Pancreas (tissue), 10 donors: Measurements from ENCODE around the gene MAPK7. TPM values are rescaled to one million over a fixed set of nuclear protein-coding genes. Genes with fewer than 3 reads are reported as not detected.
A peak's percentile ranks its signal among the peaks of the same experiment; 100 is the strongest.

Experiments
- ATAC-seq, 4 donors: fragments of 200-7000 bp; cut with Tn5 transposase; one replicate each; pipeline versions ENCODE4 v1.8.0 to v1.9.1; 2020; ENCODE audit warnings: mild to moderate bottlenecking in 4 of 4, moderate library complexity in 4 of 4
- DNase-seq, 6 donors: peaks; one replicate each; pipeline ENCODE4 v3.0.0-alpha.2; 2020
- FAIRE-seq: peaks from 2 replicates; lab custom pipeline; 2012; peaks lifted over from hg19 to GRCh38; lab: Jason Lieb, UNC
- H3K27ac ChIP-seq, 4 donors: fragments of 200-600 bp; sonication (generic); 1 replicate in 3 of 4; 2 replicates in 1 of 4; pipeline versions ENCODE4 v1.5.0 to v1.8.0; 2020
- H3K27me3 ChIP-seq, 4 donors: fragments of 200-600 bp; one replicate each; pipeline ENCODE4 v1.8.0; 2021
- H3K36me3 ChIP-seq, 3 donors: fragments of 200-600 bp; sonication (generic) in 1 of 3; one replicate each; pipeline versions ENCODE4 v1.5.0 to v1.8.0; 2020 to 2021
- H3K4me1 ChIP-seq, 3 donors: fragments of 200-600 bp; one replicate each; pipeline ENCODE4 v1.8.0; 2021
- H3K4me3 ChIP-seq, 4 donors: fragments of 200-600 bp; sonication (generic) in 2 of 4; one replicate each; pipeline versions ENCODE4 v1.5.0 to v1.8.0; 2020 to 2021
- H3K9me3 ChIP-seq, 4 donors: fragments of 200-600 bp; one replicate each; pipeline ENCODE4 v1.8.0; 2021
- CTCF ChIP-seq, 4 donors: fragments of 200-600 bp; sonication (generic) in 3 of 4; IDR thresholded peaks; one replicate each; pipeline versions ENCODE4 v1.5.0 to v1.8.0; 2021; ENCODE audit warnings: antibody characterized with exemption in 4 of 4
- WGBS, 2 donors: extraction: QIAGEN DNeasy Blood & Tissue Kit; methylation state at CpG; one replicate each; pipeline ENCODE4 v1.1.7; 2013; 5-methylcytosine and 5-hydroxymethylcytosine counted together
- intact Hi-C, 3 donors: fragments of 100-400 bp; cut with DNase I; formaldehyde crosslinking; loops; one replicate each; pipeline versions ENCODE4 v1.11.1 to v1.14.2; 2022
- polyA plus RNA-seq, 2 donors: library from polyadenylated mRNA; stranded (reverse); fragments of 200-250 nt; gene quantifications; one replicate each; pipeline ENCODE4 v1.2.3, GENCODE V29; 2013
- total RNA-seq, 6 donors: library from RNA; stranded (reverse); fragmentation: NEBNext Ultra II Directional in 4 of 6; extraction: Animal tissue kit (Norgen Biotek cat#: 25700) in 4 of 6; gene quantifications; one replicate each; pipeline versions ENCODE4 v1.2.1 to v1.2.4, GENCODE V29; 2021 to 2023
- donor health status: healthy with polysubstance abuse.
- donor health status: DM: no; HTN: no; CAD: no; lungs with moderate emphysema.
- donor health status: DM: no; HTN: no; CAD: no.
- donor health status: control.
- donor health status: control.
- donor health status: Bipolar disorder and iron deficiency.
- donor health status: DM: yes; HTN: yes; CAD: no.
- donor health status: DM: no; HTN: no; CAD: no.
- donor health status: DM: no; HTN: no; CAD: no.
- donor health status: DM: yes; HTN: yes; CAD: no.

Gene MAPK7
- total and polyA plus RNA-seq, 8 donors, result 3.4 to 10.5 (median 7.9) TPM

GRCh38 chr17:19385521-19385983 lies 7.3 kb downstream of the MAPK7 start:
- no peak for TF ChIP-seq CTCF (IDR thresholded peaks at IDR 0.05)
- H3K9me3 ChIP-seq, result no peaks in the 10 kb centered on the region
- H3K36me3 ChIP-seq, result peaks cover 2 to 14% (median 10%) of the 10 kb centered on the region in 3 donors
- H3K27me3 ChIP-seq, result no peaks in the 10 kb centered on the region
- FAIRE-seq (no peak), DNase-seq (no peak), ATAC-seq (no peak)
- 84 to 89% methylated on average over 9 of the region's 9 CpGs for WGBS, 2 donors
- H3K4me1 ChIP-seq, result no peaks in the 10 kb centered on the region
- intact Hi-C loops, result no loop called here
- no peak overlapping the region for H3K4me3 ChIP-seq
- no peak overlapping the region for H3K27ac ChIP-seq

- no peak for DNase-seq
- no peak for TF ChIP-seq CTCF (IDR thresholded peaks at IDR 0.05)
- Histone ChIP-seq H3K36me3 (peaks cover 2 to 7% (median 2%) of the 10 kb centered on the region in 3 donors), H3K27ac (peak overlapping the region in 1 of 4 donors; percentile 37), H3K4me1 (no peaks in the 10 kb centered on the region), H3K9me3 (no peaks in the 10 kb centered on the region), H3K27me3 (no peaks in the 10 kb centered on the region), H3K4me3 (no peak overlapping the region)
- FAIRE-seq, result no peak
- peak in 3 of 4 donors; percentile 39 to 62 (median 48) for ATAC-seq
- 61 to 71% methylated on average over 20 of the region's 20 CpGs for WGBS, 2 donors
- intact Hi-C loops, result no loop called here
Measured at GRCh38 chr17:19386051-19386929, 8.0 kb downstream of the MAPK7 start.

- 32% methylated on average over 20 to 22 of the region's 22 CpGs for WGBS, 2 donors
Measured at GRCh38 chr17:19386974-19387920, 8.9 kb downstream of the MAPK7 start, which contains the start of gene MFAP4. TSS of gene MFAP4 (minus strand) at chr17:19387190. CDS start at chr17:19387155, 35 bp downstream.

More at GRCh38 chr17:19386974-19387920, 8.9 kb downstream of the MAPK7 start, which contains the start of gene MFAP4:
- FAIRE-seq (no peak), DNase-seq (peak in 1 of 6 donors; percentile 47), ATAC-seq (peak in 3 of 4 donors; percentile 50 to 60 (median 57))
- no peaks in the 10 kb centered on the region for H3K27me3 ChIP-seq
- no peak within 1 kb of the TSS for H3K4me3 ChIP-seq
- peaks cover 0 to under 1% (median 0%) of the 10 kb centered on the region in 3 donors for H3K36me3 ChIP-seq
- H3K9me3 ChIP-seq, result no peaks in the 10 kb centered on the region
- peak within 1 kb of the TSS in 1 of 4 donors; percentile 37 for H3K27ac ChIP-seq
- intact Hi-C loops, result no loop called here
- no peak for TF ChIP-seq CTCF (IDR thresholded peaks at IDR 0.05)
- H3K4me1 ChIP-seq, result no peaks in the 10 kb centered on the region
